ENCODE data around the gene SH3TC1.

SH3TC1 gene

DNA sequence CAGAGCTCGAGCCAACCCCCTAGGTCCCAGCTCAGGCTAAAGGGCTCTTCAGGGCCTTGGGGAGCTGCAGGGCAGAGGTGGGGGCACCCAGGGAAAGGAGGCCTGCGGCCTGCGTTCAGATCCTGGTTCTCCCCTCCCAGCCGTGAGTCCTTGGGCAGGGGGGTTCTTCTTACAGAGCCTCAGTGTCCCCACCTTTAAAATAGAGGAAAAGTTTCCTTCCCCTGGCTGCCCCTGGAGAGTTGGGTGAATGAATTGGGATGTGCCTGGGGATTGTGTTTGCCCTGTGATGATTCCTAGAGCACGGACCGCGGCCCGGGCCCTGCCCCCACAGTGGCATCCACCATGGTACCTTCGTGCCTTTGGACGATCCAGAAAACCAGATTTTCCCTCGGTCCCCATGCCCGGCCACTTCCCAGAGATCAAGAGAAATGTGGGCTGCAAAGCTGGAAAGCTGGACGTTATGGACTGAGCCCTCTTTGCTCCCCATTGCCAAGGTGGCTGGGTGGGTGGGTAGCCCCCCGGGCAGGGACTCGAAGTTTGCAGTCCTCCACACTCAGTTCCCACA is 81.9 kb downstream of the SH3TC1 start:
- no peak for DNase-seq

DNA sequence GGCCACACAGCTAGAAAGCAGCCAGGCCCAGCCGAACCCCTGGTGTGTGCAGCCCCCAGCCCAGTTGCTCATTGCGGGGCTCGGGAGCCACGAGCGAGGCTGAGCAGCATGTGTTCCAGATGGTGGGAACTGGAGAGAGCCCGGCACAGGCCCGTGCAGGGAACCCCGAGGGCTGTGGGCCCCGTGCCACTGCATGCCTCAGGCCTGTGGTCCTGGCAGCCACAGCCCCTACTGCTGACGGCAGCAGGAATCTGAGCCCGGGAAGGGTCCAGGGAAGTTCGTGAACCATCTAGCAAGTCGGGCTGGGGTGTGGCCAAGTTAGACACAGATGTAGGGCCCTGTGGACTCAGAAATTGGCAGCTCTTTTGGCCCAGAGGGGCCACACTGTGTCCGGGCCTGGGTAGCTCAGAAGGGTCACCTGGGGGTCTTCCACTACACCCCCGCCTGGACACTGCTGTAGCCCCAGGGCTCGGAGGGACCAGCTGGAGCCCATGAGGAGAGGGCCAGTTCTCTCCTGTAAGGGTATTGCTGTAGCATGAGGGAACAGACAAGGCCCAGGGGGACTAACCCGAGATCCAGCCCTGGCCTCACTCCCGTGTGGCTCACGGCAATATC is 82.5 kb downstream of the SH3TC1 start:
- peak; percentile 13 for DNase-seq

DNA sequence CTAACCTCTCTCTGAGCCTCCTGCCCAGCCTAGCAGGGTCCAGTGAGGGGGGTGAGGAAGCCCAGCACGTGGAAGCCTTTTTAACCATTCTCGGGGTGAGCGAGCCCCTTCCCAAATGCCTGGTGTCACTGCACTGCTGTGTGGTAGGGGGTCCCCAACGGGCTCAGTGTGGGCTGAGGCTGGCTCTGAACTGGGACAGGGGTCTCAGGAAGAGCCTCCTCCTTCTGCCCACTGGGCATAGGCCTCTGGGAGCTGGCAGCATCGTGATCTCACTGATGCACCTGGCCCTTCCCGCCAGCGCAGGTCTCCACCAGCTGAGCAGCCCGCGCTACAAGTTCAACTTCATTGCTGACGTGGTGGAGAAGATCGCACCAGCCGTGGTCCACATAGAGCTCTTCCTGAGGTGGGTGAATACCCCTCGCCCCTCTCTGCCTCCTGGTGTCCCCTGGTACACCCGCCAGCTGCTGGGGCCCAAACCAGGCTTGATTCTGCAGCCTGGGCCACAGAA is 83.1 kb downstream of the SH3TC1 start:
- DNase-seq = no peak

DNA sequence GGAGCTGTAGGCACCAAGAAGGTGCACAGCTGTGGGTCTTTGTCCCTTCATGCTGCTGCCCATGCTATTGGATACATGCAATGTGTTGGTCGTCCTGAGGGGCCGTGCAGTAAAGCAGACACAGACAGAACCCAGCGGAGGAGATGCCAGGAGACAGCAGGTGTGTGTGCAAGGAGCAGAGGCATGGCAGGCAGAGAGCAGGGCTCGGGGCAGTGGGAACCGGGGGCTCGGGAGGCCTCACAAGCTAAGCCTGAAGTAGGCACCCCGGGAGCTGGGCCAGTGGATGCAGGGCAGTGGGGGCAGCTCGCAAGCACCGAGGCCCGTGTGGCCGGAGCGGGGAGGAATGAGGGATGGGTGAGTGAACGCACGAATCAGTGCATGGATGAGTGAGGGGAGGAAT is 83.7 kb downstream of the SH3TC1 start:
- no peak for DNase-seq

DNA sequence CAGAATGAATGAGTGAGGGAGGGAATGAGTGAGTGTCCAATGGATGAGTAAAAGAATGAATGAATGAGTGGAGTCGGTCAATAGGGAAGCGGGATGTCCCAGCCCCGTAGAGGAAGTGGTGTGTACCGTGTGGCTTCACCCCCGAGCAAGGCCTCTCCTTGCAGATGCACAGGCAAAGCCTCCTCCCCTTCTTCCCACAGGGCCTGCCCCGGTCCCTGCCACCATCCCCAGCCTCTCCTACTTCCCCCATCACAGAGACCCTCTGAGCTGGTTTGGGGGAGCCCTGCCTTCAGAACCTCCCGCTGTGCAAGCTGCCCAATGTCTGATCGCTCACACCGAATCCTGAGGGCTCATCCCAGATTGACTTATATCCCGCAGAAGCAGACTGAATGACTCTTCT is 84.1 kb downstream of the SH3TC1 start:
- no peak for DNase-seq

DNA sequence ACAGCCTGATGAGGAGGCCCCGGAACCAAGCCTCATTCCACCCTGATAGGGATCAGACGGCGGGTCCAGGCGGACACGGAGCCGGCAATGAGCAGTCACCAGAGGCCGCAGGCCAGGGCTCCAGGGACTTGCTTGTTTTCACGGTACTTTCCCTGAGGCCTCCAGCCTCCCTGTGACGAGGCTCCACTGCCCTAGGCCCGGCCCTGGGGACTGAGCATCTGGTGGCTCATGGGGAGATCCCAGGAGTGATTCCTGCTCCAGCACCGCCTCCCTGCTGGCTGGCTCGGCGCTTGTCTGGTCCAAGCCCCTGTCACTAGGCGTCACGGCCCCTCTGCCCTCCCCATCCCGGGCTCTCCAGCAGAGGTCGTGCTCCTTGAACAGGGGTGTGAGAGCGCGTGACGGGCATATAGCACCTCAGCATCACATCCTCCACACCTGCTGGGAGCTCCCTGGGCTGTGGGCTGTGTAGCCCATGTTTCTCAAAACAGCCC is 84.6 kb downstream of the SH3TC1 start:
- DNase-seq = no peak

DNA sequence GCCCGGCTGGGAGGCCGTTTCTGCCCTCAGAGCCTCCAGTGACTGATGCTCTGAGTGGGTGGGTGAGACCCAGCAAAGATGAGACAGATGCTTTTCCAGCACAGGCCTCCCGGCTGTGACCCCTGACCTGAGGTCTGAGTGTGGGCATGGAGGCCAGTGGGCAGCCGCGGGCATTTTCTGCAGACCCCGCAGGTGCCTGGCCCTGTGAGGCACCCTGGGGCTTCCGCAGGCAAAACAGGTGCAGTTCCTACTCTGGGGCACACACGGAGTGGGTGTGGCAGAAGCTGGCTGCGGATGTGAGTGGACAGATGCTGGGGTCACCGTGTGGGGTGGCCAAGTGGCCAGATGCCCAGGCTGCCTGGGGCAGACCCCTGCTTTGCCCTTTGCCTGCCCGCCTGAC is 85.3 kb downstream of the SH3TC1 start:
- DNase-seq = no peak

DNA sequence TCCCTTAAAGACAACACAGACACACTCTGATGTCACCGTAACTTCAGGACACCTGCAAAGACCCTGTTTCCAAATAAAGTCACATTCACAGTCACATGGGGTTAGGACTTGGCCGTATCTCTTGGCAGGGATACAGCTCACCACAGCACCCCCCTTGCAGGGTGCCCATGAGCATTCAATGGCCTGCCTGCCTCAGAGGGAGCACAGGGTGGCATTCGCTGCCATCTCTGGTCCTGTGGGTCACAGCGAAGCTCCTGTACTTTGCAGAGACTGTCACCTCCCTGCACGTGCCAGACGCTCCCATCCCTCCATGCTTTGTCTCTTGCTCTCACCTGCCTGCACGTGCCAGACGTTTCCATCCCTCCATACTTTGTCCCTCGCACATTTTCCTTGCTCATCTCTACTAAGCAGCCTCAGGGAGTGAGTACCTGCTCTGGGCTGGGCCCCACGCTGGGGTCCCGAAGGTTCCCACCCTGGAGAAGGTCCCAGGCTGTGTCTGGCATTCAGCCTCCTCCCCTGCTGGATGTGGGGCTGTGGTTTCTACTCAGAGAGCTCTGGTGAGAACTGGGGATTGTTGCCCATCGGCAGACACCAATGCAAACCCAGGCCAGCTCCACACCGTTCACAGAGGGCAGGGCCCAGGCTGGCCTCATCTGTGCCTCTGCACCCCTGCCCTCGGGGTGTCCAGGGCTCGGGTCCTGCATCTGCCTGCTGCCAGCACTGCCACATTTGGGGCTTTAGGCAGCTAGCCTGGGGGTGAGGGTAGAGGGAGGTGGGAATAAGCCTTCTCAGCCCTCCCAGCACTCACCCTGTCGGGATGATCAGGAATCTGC is 86.3 kb downstream of the SH3TC1 start:
- no peak for DNase-seq

DNA sequence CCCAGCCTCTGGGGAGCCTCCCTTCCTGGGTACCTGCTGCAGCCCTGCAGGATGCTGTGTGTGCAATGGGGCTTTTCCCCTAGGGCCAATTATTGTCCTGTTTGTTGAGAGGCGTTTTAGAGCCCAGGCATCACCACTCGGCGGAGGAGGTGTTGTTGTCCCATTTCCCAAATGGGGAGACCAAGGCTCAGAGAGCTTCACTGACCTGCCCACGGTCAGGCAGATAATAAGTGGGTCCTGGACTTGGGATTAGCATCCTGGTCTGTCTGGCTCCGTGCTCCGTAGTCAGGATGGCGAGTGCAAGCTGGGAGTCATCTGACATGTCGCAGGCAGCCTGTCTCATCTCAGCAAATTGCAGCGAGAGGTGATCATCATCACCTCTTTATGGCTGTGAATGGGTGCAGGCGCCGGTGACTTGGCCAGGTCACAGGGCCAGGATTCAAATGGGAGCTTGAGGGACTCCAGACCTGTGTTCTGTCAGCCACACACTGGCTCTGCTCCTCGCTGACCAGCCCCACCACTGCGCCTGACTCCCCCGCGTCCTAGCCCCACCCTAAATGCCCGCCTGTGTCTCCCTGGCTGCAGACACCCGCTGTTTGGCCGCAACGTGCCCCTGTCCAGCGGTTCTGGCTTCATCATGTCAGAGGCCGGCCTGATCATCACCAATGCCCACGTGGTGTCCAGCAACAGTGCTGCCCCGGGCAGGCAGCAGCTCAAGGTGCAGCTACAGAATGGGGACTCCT is 87.1 kb downstream of the SH3TC1 start:
- DNase-seq = no peak

DNA sequence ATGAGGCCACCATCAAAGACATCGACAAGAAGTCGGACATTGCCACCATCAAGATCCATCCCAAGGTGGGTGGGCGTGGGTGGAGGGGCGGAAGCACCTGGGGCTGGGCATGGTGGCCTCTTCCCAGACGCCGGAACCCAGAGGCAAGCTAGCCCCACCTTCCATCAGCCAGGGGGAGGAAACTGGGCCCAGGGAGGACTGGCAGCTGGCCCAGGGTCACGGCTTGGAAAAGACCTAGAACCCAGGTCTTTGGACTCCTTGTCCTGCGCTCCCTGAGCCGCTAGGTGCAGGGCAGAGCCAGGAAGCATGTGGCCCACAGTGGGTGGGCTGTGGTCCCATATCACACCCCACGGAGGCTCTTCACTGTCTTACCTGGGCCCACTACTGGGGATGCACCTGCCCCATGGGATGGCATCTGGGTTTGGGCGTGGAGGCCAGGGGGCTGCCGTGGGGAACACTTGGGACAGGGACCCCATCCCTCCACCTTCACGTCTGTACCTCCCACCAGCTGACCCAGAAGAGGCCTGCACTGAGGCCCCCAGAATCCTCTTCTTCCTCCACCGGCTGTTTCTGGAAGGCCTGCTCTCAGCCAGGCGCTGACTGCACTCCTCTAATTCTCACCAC is 87.7 kb downstream of the SH3TC1 start:
- no peak for DNase-seq

DNA sequence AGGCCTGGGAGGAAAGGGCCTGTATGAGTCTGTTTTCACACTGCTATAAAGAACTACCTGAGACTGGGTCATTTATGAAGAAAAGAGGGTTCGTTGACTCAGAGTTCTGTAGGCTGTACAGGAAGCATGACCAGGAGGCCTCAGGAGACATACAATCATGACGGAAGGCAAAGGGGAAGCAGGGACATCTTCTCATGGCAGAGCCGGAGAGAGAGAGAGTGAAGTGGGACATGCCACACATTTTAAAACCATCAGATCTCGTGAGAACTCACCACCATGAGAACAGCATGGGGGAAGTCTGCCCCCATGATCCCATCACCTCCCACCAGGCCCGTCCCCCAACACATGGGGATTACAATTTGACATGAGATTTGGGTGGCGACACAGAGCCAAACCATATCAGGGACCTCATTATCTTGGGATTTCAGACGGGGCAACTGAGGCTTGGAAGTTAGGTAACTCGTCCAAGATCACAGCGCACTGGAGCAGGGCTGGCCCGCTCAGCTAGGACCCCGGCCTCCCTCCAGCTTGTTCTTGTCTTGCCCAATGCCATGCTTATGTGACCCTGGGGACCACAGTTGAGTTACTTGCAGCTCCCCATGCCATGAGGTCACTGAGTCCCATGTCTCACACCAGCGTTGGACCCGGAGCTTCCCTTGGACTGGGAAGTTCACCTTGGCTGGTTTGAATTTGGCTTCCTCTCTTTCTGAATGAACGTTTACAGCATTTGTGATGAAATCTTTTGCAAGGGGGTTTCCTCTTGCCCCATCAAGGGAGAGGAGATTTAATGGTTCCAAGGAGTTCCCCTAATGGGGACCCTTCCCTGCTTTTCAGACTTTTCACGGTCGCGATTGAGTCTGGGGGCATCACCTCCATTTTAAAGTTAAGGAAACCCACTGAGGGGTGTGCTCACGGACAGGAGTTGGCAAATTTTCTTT is 88.5 kb downstream of the SH3TC1 start:
- DNase-seq = no peak

DNA sequence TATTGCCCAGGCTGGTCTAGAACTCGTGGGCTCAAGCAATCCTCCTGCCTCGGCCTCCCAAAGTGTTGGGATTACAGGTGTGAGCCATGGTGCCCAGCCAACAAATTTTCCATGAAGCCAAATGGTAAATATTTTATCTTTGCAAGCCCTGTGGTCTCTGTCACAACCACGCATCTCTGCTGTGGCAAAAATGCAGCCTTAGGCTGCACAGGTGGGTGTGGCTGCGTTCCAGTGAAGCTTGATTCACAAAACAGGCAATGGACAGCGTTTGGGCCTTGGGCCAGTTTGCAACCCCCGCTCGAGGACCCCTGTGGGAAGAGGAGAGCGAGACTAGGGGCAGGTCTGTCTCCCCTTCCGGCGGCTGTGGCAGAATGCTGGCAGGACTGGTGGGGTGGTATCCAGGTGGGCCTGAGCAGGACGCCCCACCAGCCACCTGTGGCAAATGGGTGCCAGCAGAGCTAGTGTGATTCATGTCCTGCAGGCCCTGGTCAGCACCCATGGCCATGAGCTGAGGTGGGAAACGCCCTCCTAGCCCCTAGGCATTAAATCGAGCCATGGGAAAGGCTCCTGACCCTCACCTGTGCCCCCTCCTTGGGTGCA is 90.2 kb downstream of the SH3TC1 start:
- DNase-seq = no peak

DNA sequence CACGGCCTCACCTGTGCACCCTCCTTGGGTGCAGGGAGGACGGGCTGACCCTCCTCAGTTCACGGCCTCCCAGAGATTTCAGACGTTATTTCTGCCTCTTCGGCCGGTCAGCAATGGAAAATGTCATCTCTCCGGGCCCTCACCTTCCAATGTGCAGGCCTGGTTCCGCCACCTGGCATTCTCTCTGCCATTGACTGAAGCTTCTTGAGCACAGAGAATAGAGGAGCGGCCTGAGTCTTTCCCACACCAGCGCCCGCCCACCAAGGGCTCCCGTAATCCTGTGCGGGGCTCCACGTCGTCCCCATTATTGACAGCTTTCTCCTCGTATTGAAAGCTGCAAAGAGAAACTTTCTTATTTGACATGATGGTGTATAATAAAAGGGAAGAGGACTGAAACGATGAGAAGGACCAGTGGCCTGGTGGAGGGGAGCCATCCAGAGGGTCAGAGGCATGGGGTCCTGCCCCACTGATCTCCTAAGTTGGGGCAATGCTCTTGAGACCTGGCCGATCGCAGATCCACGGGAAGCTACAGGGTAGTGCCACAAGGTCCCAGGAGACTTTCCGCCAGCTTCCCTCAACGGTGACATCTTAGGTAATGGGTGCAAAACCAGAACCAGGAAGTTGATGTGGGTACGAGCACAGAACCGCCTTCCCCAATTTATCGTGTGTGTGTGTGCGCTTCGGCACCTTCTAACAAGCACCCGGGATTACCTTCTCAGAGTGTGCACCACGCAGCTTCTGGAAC is 91.0 kb downstream of the SH3TC1 start:
- no peak for DNase-seq

DNA sequence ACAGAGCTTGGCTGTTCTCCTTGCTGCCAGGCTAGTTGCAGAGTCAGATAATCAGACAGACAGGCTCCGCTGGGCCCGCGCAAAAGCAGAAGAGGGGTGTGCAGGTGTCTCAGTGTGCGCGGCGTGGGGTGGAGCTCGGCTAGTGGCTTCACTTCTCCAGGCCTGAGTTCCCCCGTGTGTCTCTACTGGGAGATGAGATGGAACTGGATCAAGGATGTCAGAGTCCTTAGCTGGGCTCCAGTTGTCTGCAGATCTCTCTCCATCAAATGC is 91.5 kb downstream of the SH3TC1 start:
- no peak for DNase-seq
